ENCODE measurements around the gene HNRNPL.

GRCh38 chr19:38830039-38830733, 19.6 kb downstream of the HNRNPL start:
- TF ChIP-seq HDAC2 (IDR thresholded peaks at IDR 0.05; ENCODE audit: borderline replicate concordance in 1 of 2, low read depth in 2 of 2, low read length in 2 of 2) (no peak), JUND (IDR thresholded peaks at IDR 0.05; ENCODE audit: low read length) (no peak), BRCA1 (IDR thresholded peaks at IDR 0.05; ENCODE audit: low read depth, low read length) (no peak), SRF (IDR thresholded peaks at IDR 0.05; ENCODE audit: low read depth, low read length) (no peak), MAX (IDR thresholded peaks at IDR 0.05) (no peak), PHF8 (conservative IDR thresholded peaks at IDR 0.05; ENCODE audit: low read depth, low read length) (no peak), POLR2A (IDR thresholded peaks at IDR 0.05; ENCODE audit: control extremely low read depth in 1 of 2, low read depth in 2 of 2, low read length in 2 of 2) (no peak)
- TF ChIP-seq, protein P1, sequence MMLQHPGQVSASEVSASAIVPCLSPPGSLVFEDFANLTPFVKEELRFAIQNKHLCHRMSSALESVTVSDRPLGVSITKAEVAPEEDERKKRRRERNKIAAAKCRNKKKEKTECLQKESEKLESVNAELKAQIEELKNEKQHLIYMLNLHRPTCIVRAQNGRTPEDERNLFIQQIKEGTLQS (IDR thresholded peaks at IDR 0.05; ENCODE audit: insufficient read depth, low read depth, low read length), result no peak

Data from H1 (cell line).